A673 (cell line): ENCODE measurements around the gene BUD23. TPM values are rescaled to one million over a fixed set of nuclear protein-coding genes. Genes with fewer than 3 reads are reported as not detected.

Source experiments
- BruUV-seq: library from RNA; stranded (reverse); fragments of 400-500 nt; replicated peaks from 2 replicates; lab custom pipeline; 2021; lab: Mats Ljungman, UMichigan
- CTCF ChIA-PET: fragments of 300-600 bp; sonication (Branson Sonifier 250); formaldehyde crosslinking; loops from one replicate; lab custom pipeline; 2022; ENCODE audit warnings: antibody characterized with exemption; lab: Charles Lee
- POLR2A ChIA-PET: fragments of 300-600 bp; sonication (Branson Sonifier 250); formaldehyde crosslinking; loops from one replicate; lab custom pipeline; 2022; ENCODE audit warnings: antibody characterized with exemption; ENCODE audit not compliant: low non-redundant PET; lab: Charles Lee
- DNase-seq: peaks from one replicate; pipeline ENCODE4 v3.0.0-alpha.2; 2015; ENCODE audit warnings: low spot score
- H3K27ac ChIP-seq: fragments of 200-600 bp; sonication (generic); 2 replicates; pipeline ENCODE4 v1.5.1; 2016; ENCODE audit warnings: mixed run types, low read depth, mild to moderate bottlenecking, mixed read lengths, antibody characterized with exemption, low read length; ENCODE audit not compliant: poor library complexity, severe bottlenecking
- H3K27me3 ChIP-seq: fragments of 200-600 bp; sonication (generic); replicated peaks from 2 replicates; pipeline ENCODE4 v1.6.1; 2017; ENCODE audit warnings: mixed run types, low read depth, mild to moderate bottlenecking, mixed read lengths, antibody characterized with exemption, low read length; ENCODE audit not compliant: insufficient read depth, poor library complexity
- H3K36me3 ChIP-seq: fragments of 200-600 bp; sonication (generic); 2 replicates; pipeline ENCODE4 v1.6.1; 2016; ENCODE audit warnings: mixed run types, mild to moderate bottlenecking, mixed read lengths, antibody characterized with exemption, low read length; ENCODE audit not compliant: insufficient read depth, poor library complexity, severe bottlenecking
- H3K4me1 ChIP-seq: fragments of 200-600 bp; sonication (generic); 2 replicates; pipeline ENCODE4 v1.6.1; 2017; ENCODE audit warnings: mixed run types, mild to moderate bottlenecking, mixed read lengths, antibody characterized with exemption, low read length; ENCODE audit not compliant: insufficient read depth, poor library complexity, severe bottlenecking
- H3K4me3 ChIP-seq: fragments of 200-600 bp; sonication (generic); 2 replicates; pipeline ENCODE4 v1.5.1; 2016; ENCODE audit warnings: low read depth, mixed run types, mild to moderate bottlenecking, mixed read lengths, low read length; ENCODE audit not compliant: poor library complexity, severe bottlenecking
- H3K9me3 ChIP-seq: fragments of 200-600 bp; sonication (generic); 2 replicates; pipeline ENCODE4 v1.6.1; 2016; ENCODE audit warnings: mixed run types, low read depth, mild to moderate bottlenecking, mixed read lengths, antibody characterized with exemption, low read length; ENCODE audit not compliant: poor library complexity, severe bottlenecking
- EZH2 ChIP-seq: fragments of 200-600 bp; sonication (generic); IDR thresholded peaks from 2 replicates; pipeline ENCODE4 v1.6.1; 2017; ENCODE audit warnings: borderline replicate concordance, low read depth, mild to moderate bottlenecking, mixed read lengths, antibody characterized with exemption, low read length; ENCODE audit not compliant: poor library complexity, severe bottlenecking
- intact Hi-C: fragments of 100-400 bp; cut with micrococcal nuclease; formaldehyde crosslinking; loops from one replicate; pipeline ENCODE4 v1.10.0; 2022; ENCODE audit not compliant: unreplicated experiment
- total RNA-seq: library from RNA; stranded (reverse); gene quantifications from 2 replicates; pipeline ENCODE4 v1.2.3, GENCODE V29; 2021
- TF ChIP-seq, protein P1 (sequence below): fragments of 300-800, 200-600 bp; sonication (generic); conservative IDR thresholded peaks from 2 replicates; pipeline ENCODE4 v1.5.1; 2017; ENCODE audit warnings: low read depth, mild to moderate bottlenecking, antibody characterized with exemption, low read length, moderate library complexity, mixed read lengths

The BUD23 gene
- total RNA-seq, 1 experiment from 2014 or later: 133 TPM

DNA sequence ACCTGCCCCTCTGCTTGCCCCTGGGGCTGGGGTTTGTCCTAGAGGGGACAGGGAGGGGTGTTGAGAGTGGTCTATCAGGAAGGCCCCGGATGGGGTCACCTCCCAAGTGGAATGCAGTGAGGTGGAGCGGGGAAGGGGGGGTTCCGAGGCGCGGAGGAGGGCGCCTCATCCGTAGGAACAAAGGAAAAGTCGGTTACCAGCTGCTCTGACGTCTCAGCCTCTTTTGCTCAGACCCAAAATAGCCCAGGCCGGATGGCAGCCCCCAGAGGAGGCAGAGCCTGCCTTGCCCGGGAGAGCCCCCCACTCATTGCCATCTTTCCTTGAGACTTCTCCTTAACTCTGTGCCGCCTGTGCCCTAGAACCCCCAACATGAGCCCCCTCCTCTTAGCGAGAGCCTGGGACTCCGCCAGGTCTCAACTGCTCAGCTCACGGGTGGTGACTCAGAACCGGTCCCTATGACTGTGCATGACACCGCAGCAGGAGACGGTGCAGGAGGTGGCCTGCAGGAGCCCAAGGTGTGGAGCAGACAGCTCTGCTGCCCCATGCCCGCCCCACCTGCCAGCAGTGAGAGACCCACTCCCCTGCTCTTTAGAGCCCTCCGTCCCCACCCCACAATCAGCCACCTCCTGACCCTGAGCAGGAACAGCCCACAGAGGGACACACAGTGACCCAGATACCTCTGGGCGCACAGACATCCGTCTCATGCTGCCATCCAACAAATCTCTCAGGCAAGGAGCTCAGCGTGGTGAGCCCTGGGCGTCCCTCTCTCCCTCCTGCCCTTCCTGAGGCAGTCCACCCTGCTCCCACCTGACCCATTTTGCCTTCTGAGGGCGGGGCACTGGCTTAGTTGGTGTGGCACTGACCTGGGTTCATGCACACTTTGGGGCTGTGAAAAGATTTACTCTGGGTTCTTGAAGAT is 23.0 kb downstream of the BUD23 start:
- Histone ChIP-seq H3K9me3 (no peaks in the 10 kb centered on the region), H3K36me3 (peaks cover 22% of the 10 kb centered on the region), H3K27ac (peak overlapping the region; percentile 97), H3K27me3 (no peaks in the 10 kb centered on the region), H3K4me1 (peaks cover 66% of the 10 kb centered on the region), H3K4me3 (no peak overlapping the region)
- BruUV-seq: no TSS peak
- intact Hi-C loops: no loop called here
- ChIA-PET POLR2A (interaction anchor here (0.5 to 1.2 kb wide), 3 partner anchors 105 to 150 kb away, joined by 3 to 18 read pairs (median 6); partner anchors contain the start of gene TBL2), CTCF (interaction anchor here (0.6 to 3.0 kb wide), 2 partner anchors 19 to 41 kb away, joined by 4 to 9 read pairs; no protein-coding TSS in a partner anchor)
- TF ChIP-seq, protein P1, sequence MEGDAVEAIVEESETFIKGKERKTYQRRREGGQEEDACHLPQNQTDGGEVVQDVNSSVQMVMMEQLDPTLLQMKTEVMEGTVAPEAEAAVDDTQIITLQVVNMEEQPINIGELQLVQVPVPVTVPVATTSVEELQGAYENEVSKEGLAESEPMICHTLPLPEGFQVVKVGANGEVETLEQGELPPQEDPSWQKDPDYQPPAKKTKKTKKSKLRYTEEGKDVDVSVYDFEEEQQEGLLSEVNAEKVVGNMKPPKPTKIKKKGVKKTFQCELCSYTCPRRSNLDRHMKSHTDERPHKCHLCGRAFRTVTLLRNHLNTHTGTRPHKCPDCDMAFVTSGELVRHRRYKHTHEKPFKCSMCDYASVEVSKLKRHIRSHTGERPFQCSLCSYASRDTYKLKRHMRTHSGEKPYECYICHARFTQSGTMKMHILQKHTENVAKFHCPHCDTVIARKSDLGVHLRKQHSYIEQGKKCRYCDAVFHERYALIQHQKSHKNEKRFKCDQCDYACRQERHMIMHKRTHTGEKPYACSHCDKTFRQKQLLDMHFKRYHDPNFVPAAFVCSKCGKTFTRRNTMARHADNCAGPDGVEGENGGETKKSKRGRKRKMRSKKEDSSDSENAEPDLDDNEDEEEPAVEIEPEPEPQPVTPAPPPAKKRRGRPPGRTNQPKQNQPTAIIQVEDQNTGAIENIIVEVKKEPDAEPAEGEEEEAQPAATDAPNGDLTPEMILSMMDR: no peak
- TF ChIP-seq EZH2: no peak
- DNase-seq: no peak

DNA sequence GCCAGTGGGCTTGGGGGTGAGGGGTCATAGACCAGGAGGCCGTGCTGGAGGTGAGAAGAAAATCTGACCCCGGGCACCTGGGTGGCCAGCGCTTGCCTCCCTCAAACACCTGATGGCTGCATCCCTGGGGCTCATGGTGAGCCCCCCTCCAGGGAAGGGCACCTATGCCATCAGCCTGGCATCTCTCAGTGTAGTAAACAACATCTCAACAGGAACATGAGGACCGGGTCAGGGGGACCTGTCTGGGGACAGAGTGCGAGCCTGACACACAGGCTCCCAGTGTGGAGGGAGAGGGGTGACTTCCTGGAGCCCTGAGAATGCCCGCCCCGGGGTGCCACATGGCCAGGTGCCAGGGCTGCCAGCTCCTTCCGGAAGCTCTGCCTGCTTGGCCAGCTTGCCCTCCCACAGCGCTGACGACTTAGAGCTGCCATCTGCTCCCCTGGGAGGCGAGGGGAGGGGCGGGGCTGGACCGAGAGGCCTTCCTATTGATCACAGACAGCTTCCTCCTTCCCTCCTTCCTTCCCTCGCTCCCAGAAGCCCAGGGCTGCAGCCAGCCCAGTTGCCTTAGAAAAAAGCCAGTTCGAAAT is 23.7 kb downstream of the BUD23 start:
- no peaks in the 10 kb centered on the region for H3K27me3 ChIP-seq
- H3K36me3 ChIP-seq: peaks cover 16% of the 10 kb centered on the region
- no peak overlapping the region for H3K4me3 ChIP-seq
- ChIA-PET CTCF (interaction anchor here (0.6 to 3.0 kb wide), 2 partner anchors 18 to 40 kb away, joined by 4 to 9 read pairs; no protein-coding TSS in a partner anchor), POLR2A (interaction anchor here (0.5 to 1.2 kb wide), 2 partner anchors 106 to 151 kb away, joined by 3 to 18 read pairs; no protein-coding TSS in a partner anchor)
- H3K27ac ChIP-seq: peak overlapping the region; percentile 97
- no TSS peak for BruUV-seq
- intact Hi-C loops: no loop called here
- peaks cover 73% of the 10 kb centered on the region for H3K4me1 ChIP-seq
- H3K9me3 ChIP-seq: no peaks in the 10 kb centered on the region
- peak; percentile 97 for DNase-seq
- TF ChIP-seq EZH2: no peak
- TF ChIP-seq, protein P1: no peak

DNA sequence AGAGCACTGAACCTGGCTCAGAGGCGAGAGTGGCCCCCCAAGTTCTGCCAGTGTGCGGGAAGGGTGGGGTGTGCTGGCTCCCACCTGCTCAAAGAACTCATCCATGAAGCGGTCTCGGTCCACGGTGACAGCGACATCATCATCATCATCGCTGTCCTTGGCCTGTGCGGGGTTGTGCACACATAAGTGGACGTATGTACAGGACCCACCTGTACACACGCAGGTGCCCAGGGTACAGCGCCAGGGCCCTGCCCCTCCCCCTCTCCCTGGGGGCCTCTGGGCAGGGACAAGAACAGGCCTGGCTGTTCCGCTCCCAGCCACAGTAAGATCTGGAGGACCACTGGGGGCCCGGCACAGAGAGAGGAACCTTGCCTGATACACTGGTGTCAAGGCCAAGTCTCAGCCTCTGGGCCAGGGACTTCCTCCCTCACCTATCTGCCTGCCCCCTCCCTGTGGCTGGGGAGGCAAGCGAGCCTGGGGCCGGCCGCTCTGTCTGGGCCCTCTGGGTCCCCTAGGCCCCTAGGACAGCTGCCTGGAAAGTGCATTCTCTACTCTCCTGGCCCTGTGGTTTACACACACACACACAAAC is 25.7 kb downstream of the BUD23 start:
- no peak for DNase-seq
- no peak overlapping the region for H3K4me3 ChIP-seq
- H3K27me3 ChIP-seq: no peaks in the 10 kb centered on the region
- H3K9me3 ChIP-seq: no peaks in the 10 kb centered on the region
- intact Hi-C loops: no loop called here
- H3K36me3 ChIP-seq: peaks cover 3% of the 10 kb centered on the region
- CTCF ChIA-PET: no interaction called here
- peaks cover 66% of the 10 kb centered on the region for H3K4me1 ChIP-seq
- H3K27ac ChIP-seq: peak overlapping the region; percentile 57
- POLR2A ChIA-PET: interaction anchor here (0.6 kb wide), 1 partner anchor 80 kb away, joined by 5 read pairs; no protein-coding TSS in a partner anchor
- no TSS peak for BruUV-seq
- TF ChIP-seq EZH2: no peak
- TF ChIP-seq, protein P1: no peak
